ENCODE data around the gene RTN4RL1.

The RTN4RL1 gene, protein sequence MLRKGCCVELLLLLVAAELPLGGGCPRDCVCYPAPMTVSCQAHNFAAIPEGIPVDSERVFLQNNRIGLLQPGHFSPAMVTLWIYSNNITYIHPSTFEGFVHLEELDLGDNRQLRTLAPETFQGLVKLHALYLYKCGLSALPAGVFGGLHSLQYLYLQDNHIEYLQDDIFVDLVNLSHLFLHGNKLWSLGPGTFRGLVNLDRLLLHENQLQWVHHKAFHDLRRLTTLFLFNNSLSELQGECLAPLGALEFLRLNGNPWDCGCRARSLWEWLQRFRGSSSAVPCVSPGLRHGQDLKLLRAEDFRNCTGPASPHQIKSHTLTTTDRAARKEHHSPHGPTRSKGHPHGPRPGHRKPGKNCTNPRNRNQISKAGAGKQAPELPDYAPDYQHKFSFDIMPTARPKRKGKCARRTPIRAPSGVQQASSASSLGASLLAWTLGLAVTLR

DNA sequence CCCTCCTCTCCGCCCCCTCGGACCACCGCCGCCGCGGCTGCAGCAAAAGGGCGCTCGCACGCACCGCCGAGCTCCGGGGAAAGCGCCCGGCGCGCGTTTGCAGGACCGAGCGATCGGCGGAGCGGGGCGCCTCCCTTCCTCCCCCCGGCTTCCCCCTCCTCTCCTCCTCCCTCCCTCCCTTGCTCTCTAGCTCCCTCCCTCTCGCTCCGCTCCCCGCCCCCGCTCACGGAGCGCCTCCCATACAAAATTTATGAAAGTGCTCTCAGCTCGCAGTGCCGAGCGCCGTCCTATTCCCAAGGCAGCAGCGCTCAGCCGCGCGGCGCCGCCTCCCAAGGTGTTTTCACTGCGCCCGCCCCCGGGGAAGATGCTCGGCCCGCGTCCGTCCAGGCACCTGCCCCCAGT is at the start of gene RTN4RL1:
Gene RTN4RL1 (minus strand): TSS at position 115 of the 402 bp plus-strand sequence. CDS start 469 bp downstream, outside the sequence.
- no peak for TF ChIP-seq CTCF (IDR thresholded peaks at IDR 0.05; ENCODE audit: low read length, missing control alignments)
- H3K4me3 ChIP-seq (replicated peaks; ENCODE audit: low read depth, low read length) = peak within 1 kb of the TSS; percentile 30
- DNase-seq (ENCODE audit: low read depth) = peak; percentile 32

- no peak overlapping the region for H3K4me3 ChIP-seq (replicated peaks; ENCODE audit: low read depth, low read length)
- no peak for TF ChIP-seq CTCF (IDR thresholded peaks at IDR 0.05; ENCODE audit: low read length, missing control alignments)
- no peak for DNase-seq (ENCODE audit: low read depth)
Observed at GRCh38 chr17:2074919-2075318, 49.8 kb upstream of the RTN4RL1 start.

DNA sequence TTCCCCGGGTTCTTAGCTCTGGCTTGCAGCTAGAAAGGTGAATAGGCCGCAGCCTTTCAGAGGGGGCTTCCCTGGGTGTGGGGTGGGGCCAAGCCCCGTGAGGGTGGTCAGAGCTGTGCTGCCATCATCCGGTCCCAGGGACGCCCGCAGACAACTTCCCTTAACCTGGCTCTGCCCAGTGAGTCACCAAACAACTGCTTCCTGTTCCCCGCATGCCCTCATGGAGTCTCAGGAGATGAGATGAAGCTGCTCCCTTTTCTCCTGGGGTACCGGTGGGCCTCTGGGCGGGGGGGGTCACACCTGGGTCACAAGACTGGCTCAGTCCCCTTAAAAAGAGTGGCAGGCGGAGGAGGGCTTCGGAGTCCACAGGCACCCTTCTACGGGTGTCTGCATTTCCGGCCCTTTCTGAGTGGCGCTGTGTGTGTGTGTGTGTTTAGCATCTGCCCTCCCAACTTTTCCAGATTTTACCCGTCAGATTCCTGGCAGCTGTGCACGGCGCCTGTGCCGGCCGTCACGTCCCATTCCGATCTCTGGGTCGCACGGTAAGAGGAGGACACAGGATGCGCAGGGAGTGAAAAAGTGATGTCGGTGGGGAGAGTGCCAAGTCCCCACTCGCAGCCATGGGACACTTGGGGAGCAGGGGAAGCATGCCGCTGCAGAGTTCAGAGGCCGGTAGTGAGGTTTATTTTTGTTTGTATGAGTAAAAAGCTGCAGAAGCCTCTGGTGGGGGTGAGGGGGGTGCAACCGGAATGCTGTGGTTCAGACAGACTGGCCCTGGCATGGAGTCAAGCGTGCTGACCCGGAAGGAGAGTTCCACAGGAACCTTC is 46.5 kb upstream of the RTN4RL1 start:
- peak; percentile 87 for DNase-seq (ENCODE audit: low read depth)
- TF ChIP-seq CTCF (IDR thresholded peaks at IDR 0.05; ENCODE audit: low read length, missing control alignments) = no peak
- H3K4me3 ChIP-seq (replicated peaks; ENCODE audit: low read depth, low read length) = no peak overlapping the region

- TF ChIP-seq CTCF (IDR thresholded peaks at IDR 0.05; ENCODE audit: low read length, missing control alignments) = no peak
- DNase-seq (ENCODE audit: low read depth) = no peak
- H3K4me3 ChIP-seq (replicated peaks; ENCODE audit: low read depth, low read length) = no peak overlapping the region
Observed at GRCh38 chr17:2071024-2071385, 45.9 kb upstream of the RTN4RL1 start.

DNA sequence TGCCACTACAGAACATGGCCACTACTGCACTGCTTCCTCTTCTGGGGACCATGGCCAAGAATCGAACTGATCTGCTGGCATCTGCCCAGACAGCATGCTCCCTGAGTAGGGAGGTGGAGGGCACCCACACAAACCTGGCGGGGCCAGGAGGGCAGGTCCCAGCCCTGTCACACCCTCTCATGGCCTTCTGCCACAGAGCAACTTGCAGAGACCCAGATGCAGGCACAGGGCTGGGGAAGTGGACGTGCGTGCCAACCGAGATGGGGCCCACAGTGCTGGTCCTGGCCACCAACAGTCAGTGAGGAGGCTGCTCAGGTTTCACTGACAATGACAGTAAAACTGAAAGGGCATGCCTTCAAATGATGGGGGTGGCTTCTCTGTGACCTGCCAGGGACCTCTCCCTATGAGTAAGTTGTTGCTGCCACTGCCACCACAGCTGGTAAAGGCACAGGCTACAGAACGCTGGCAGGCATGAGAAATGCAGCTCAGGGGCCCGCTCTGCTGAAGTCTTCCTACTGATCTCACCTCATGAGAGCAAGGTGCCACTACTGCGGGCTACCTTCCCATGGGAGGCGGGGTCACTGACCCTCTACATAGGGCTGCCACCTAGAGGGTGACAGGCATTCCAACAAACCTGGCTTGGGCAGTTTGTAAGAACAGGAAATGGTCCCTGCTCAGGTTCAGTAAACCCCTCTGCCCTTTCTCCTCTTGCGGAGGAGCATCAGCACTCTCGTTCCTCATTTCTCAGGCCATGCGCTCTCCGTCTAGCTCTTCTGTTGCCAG is 45.3 kb upstream of the RTN4RL1 start:
- no peak overlapping the region for H3K4me3 ChIP-seq (replicated peaks; ENCODE audit: low read depth, low read length)
- DNase-seq (ENCODE audit: low read depth) = no peak
- TF ChIP-seq CTCF (IDR thresholded peaks at IDR 0.05; ENCODE audit: low read length, missing control alignments) = no peak

DNA sequence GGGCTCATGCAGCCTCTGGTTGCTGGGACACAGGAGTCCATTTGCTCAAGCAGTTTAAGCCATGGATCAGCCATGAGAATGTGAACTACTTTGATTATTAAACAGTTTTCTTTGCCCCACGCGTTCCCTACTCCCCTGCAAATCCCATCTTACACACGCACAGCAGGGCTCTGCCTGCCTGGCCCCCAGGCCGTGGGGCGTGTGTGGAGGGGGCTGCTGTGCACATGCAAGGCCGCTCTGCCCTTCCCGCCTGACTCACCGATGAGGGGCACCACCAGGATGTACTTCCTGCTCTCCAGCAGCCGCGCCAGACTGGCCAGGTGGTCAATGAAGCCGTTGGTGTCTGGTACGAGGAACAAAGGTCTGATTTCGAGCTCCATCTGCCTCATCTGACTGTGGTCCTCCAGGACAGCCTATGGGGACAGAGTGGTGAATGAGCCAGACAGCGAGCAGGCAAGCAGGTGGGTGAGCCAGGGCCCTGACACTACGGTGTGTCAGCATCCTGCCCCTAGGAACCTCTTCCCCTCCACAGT is 43.5 kb upstream of the RTN4RL1 start:
- peak; percentile 43 for DNase-seq (ENCODE audit: low read depth)
- TF ChIP-seq CTCF (IDR thresholded peaks at IDR 0.05; ENCODE audit: low read length, missing control alignments) = no peak
- H3K4me3 ChIP-seq (replicated peaks; ENCODE audit: low read depth, low read length) = no peak overlapping the region

Measured in fibroblast of pulmonary artery (primary cell).